K562 (cell line): ENCODE measurements around the gene OSBPL3. TPM values are rescaled to one million over a fixed set of nuclear protein-coding genes. Genes with fewer than 3 reads are reported as not detected.

Source experiments
- ATF6 ChIP-seq: sonication (generic); formaldehyde crosslinking; IDR thresholded peaks from 2 replicates; pipeline ENCODE4 v1.4.0; 2020; ENCODE audit warnings: mild to moderate bottlenecking, missing genetic modification reagents
- CHD1 ChIP-seq: fragments of 200-600 bp; sonication (generic); IDR thresholded peaks from one replicate; pipeline ENCODE4 v1.6.1; 2012; ENCODE audit warnings: mild to moderate bottlenecking, moderate library complexity, low read length, inconsistent platforms
- CHD4 ChIP-seq: fragments of 200-600 bp; sonication (generic); IDR thresholded peaks from 3 replicates; pipeline ENCODE4 v1.6.1; 2012; ENCODE audit warnings: low read depth, mild to moderate bottlenecking, mixed read lengths, low read length, inconsistent platforms; ENCODE audit not compliant: insufficient read depth, insufficient replicate concordance, poor library complexity, severe bottlenecking
- DACH1 ChIP-seq: fragments of 450-650 bp; IDR thresholded peaks from 2 replicates; pipeline ENCODE4 v1.6.1; 2018; ENCODE audit not compliant: partially characterized antibody
- EP400 ChIP-seq: fragments of 450-650 bp; IDR thresholded peaks from 2 replicates; pipeline ENCODE4 v1.6.1; 2017; ENCODE audit warnings: antibody characterized with exemption, mild to moderate bottlenecking, moderate library complexity
- ETV5 ChIP-seq: sonication (generic); formaldehyde crosslinking; IDR thresholded peaks from 2 replicates; pipeline ENCODE4 v1.4.0; 2020; ENCODE audit warnings: low read depth, mild to moderate bottlenecking, missing genetic modification reagents
- EWSR1 ChIP-seq: fragments of 450-650 bp; IDR thresholded peaks from 2 replicates; pipeline ENCODE4 v1.6.1; 2018; ENCODE audit warnings: borderline replicate concordance, mild to moderate bottlenecking, low read depth, moderate library complexity; ENCODE audit not compliant: partially characterized antibody
- GABPB1 ChIP-seq: sonication (generic); formaldehyde crosslinking; IDR thresholded peaks from 2 replicates; pipeline ENCODE4 v1.8.0; 2022; ENCODE audit warnings: mild to moderate bottlenecking, missing genetic modification reagents
- MCM3 ChIP-seq: fragments of 450-650 bp; IDR thresholded peaks from 2 replicates; pipeline ENCODE4 v1.6.1; 2016
- MTA2 ChIP-seq: fragments of 450-650 bp; IDR thresholded peaks from 2 replicates; pipeline ENCODE4 v1.6.1; 2016; ENCODE audit warnings: low read depth
- NCOA2 ChIP-seq, 2 experiments: fragments of 450-650 bp; IDR thresholded peaks; 2 replicates each; pipeline ENCODE4 v1.6.1; 2018; ENCODE audit warnings: mild to moderate bottlenecking in 2 of 2, moderate library complexity in 1 of 2; ENCODE audit not compliant: partially characterized antibody in 2 of 2
- PRDM10 ChIP-seq: fragments of 450-650 bp; IDR thresholded peaks from 2 replicates; pipeline ENCODE4 v1.6.1; 2018; ENCODE audit not compliant: partially characterized antibody
- PRMT5 ChIP-seq: sonication (generic); formaldehyde crosslinking; IDR thresholded peaks from 2 replicates; pipeline ENCODE4 v1.5.0; 2020; ENCODE audit warnings: missing genetic modification reagents
- PYGO2 ChIP-seq: fragments of 450-650 bp; IDR thresholded peaks from 2 replicates; pipeline ENCODE4 v1.6.1; 2016; ENCODE audit warnings: mild to moderate bottlenecking, missing genetic modification characterization, moderate library complexity, missing compliant biosample characterization
- TBL1XR1 ChIP-seq, 2 experiments: IDR thresholded peaks; 2 replicates each; pipeline ENCODE4 v1.6.1; 2012; ENCODE audit warnings: improper control_type of control experiment in 2 of 2, low read length in 2 of 2, mild to moderate bottlenecking in 1 of 2
- ZKSCAN1 ChIP-seq: fragments of 150-350 bp; IDR thresholded peaks from 2 replicates; pipeline ENCODE4 v1.6.1; 2016; ENCODE audit warnings: low read depth, low read length
- ZNF23 ChIP-seq: fragments of 250-450 bp; sonication (Bioruptor Pico); IDR thresholded peaks from 2 replicates; pipeline ENCODE4 v1.4.0; 2020; ENCODE audit warnings: mild to moderate bottlenecking
- ZNF347 ChIP-seq: fragments of 450-650 bp; formaldehyde crosslinking; IDR thresholded peaks from 2 replicates; pipeline ENCODE4 v1.4.0; 2020; ENCODE audit warnings: low read depth, mild to moderate bottlenecking, moderate library complexity
- polyA plus RNA-seq, 8 experiments: library from polyadenylated mRNA; depleted of rRNA in 4 of 8; stranded (reverse) in 5 of 8; unstranded in 3 of 8; fragments of >200 nt; fragmentation: Nextera tagmentation in 2 of 8; fragmentation: Illumina TruSeq in 1 of 8; extraction: Ambion mirVana in 2 of 8; extraction: Trizol in 1 of 8; gene quantifications; 2 replicates each; pipeline versions ENCODE4 v1.2.1 to v1.2.3, GENCODE V29; 2011 to 2014; ENCODE audit warnings: inconsistent platforms in 1 of 8, missing spikeins in 1 of 8
- total RNA-seq, 7 experiments: library from RNA; depleted of rRNA in 6 of 7; stranded (reverse); fragments of >200 nt in 6 of 7; fragmentation: Illumina TruSeq in 2 of 7; extraction: Trizol in 2 of 7; gene quantifications; 2 replicates each; pipeline versions ENCODE4 v1.2.1 to v1.2.3, GENCODE V29; 2011 to 2021; ENCODE audit warnings: low replicate concordance in 1 of 7

Gene OSBPL3
- total and polyA plus RNA-seq, 9 of the 15 experiments (the other 6 are each of a cell fraction or from before 2014, with no cell fraction given), result 4.8 to 37.2 (median 26.5) TPM

GRCh38 chr7:24931844-24932243 is 48.1 kb downstream of the OSBPL3 start (continued):
- TF ChIP-seq CHD1, result no peak
- TF ChIP-seq NCOA2 (IDR thresholded peaks at IDR 0.05; ENCODE audit: partially characterized antibody in 2 of 2), result no peak
- TF ChIP-seq GABPB1 (CRISPR knock-in tag), result no peak
- no peak for TF ChIP-seq ATF6
- TF ChIP-seq TBL1XR1 (IDR thresholded peaks at IDR 0.05; ENCODE audit: low read length in 2 of 2), result no peak
- TF ChIP-seq CHD4, result no peak
- no peak for TF ChIP-seq ETV5 (CRISPR knock-in tag)
- TF ChIP-seq EWSR1, result no peak
- TF ChIP-seq PRDM10, result no peak
- no peak for TF ChIP-seq ZNF23 (CRISPR knock-in tag)
- no peak for TF ChIP-seq EP400
- TF ChIP-seq ZKSCAN1, result no peak
- no peak for TF ChIP-seq PRMT5
- TF ChIP-seq PYGO2, result no peak
- TF ChIP-seq DACH1, result no peak
- TF ChIP-seq MTA2, result 0 out of 2 replicates have a peak, but pooled peaks have one; percentile 4
- no peak for TF ChIP-seq ZNF347 (CRISPR knock-in tag)
- TF ChIP-seq MCM3, result no peak
